A549 (cell line): Measurements from ENCODE around the gene RANBP9. TPM values are rescaled to one million over a fixed set of nuclear protein-coding genes. Genes with fewer than 3 reads are reported as not detected.

ENCODE experiments used
- ATAC-seq, 2 experiments: fragments of 200-7000 bp in 1 of 2; fragments of >200 bp in 1 of 2; cut with Nextera tagmentation in 1 of 2; cut with Tn5 transposase in 1 of 2; 3 replicates each; pipeline versions ENCODE4 v1.8.0 to v1.9.1; 2018 to 2020; ENCODE audit warnings: mild to moderate bottlenecking in 1 of 2, moderate library complexity in 1 of 2
- CTCF ChIA-PET: fragments of 300-600 bp; sonication (Branson Sonifier 250); formaldehyde crosslinking; extraction: SDS; loops from one replicate; lab custom pipeline; 2021; ENCODE audit warnings: antibody characterized with exemption, inconsistent platforms; lab: Yijun Ruan, JAX
- POLR2A ChIA-PET: fragments of 350-600 bp; formaldehyde crosslinking; extraction: SDS; loops from one replicate; lab custom pipeline; 2021; ENCODE audit warnings: antibody characterized with exemption, inconsistent platforms; lab: Yijun Ruan, JAX
- DNase-seq, 2 experiments: peaks; one replicate each; pipeline versions ENCODE4 v3.0.0 to v3.0.0-alpha.2; 2011 to 2016; ENCODE audit warnings: low read depth in 1 of 2, low spot score in 1 of 2
- FAIRE-seq: peaks from 2 replicates; lab custom pipeline; 2011; peaks lifted over from hg19 to GRCh38; lab: Jason Lieb, UNC
- H3K27ac ChIP-seq, 2 experiments: fragments of >200 bp; sonication (Bioruptor Twin); formaldehyde crosslinking; 3 replicates each; pipeline ENCODE4 v1.5.1; 2016 to 2017
- H3K4me1 ChIP-seq: fragments of >200 bp; sonication (Bioruptor Twin); formaldehyde crosslinking; 3 replicates; pipeline ENCODE4 v1.6.1; 2016
- H3K4me2 ChIP-seq: fragments of >200 bp; sonication (Bioruptor Twin); formaldehyde crosslinking; 3 replicates; pipeline ENCODE4 v1.6.1; 2016
- H3K4me3 ChIP-seq: fragments of >200 bp; sonication (Bioruptor Twin); formaldehyde crosslinking; 3 replicates; pipeline ENCODE4 v1.5.1; 2016
- H3K9me3 ChIP-seq: fragments of >200 bp; sonication (Bioruptor Twin); formaldehyde crosslinking; 3 replicates; pipeline ENCODE4 v1.6.1; 2016
- BHLHE40 ChIP-seq: IDR thresholded peaks from 2 replicates; pipeline ENCODE4 v1.6.1; 2012; ENCODE audit warnings: low read depth, low read length, inconsistent platforms
- CEBPB ChIP-seq, 2 experiments: fragments of >200 bp in 1 of 2; sonication (Bioruptor Twin) in 1 of 2; formaldehyde crosslinking in 1 of 2; IDR thresholded peaks; 2 replicates each; pipeline ENCODE4 v1.6.1; 2012 to 2016
- FOSB ChIP-seq: fragments of 250-450 bp; sonication (Bioruptor Pico); IDR thresholded peaks from 2 replicates; pipeline ENCODE4 v1.5.0; 2020; ENCODE audit warnings: mild to moderate bottlenecking, moderate library complexity
- FOSL2 ChIP-seq, 2 experiments: fragments of 450-650 bp in 1 of 2; fragments of >200 bp in 1 of 2; sonication (Bioruptor Twin) in 1 of 2; formaldehyde crosslinking; IDR thresholded peaks; 2 replicates each; pipeline versions ENCODE4 v1.5.0 to v1.6.1; 2016 to 2020; ENCODE audit warnings: mild to moderate bottlenecking in 1 of 2, moderate library complexity in 1 of 2
- GATA3 ChIP-seq: IDR thresholded peaks from 2 replicates; pipeline ENCODE4 v1.6.1; 2012; ENCODE audit warnings: borderline replicate concordance
- HDAC2 ChIP-seq: fragments of 200-600 bp; sonication (generic); IDR thresholded peaks from 2 replicates; pipeline ENCODE4 v1.6.1; 2016
- HEYL ChIP-seq: fragments of 250-450 bp; sonication (Bioruptor Pico); IDR thresholded peaks from 2 replicates; pipeline ENCODE4 v1.8.0; 2021; ENCODE audit warnings: mild to moderate bottlenecking, moderate library complexity
- HOXA7 ChIP-seq: fragments of 250-450 bp; sonication (Bioruptor Pico); IDR thresholded peaks from 2 replicates; pipeline ENCODE4 v1.5.0; 2020; ENCODE audit warnings: mild to moderate bottlenecking, moderate library complexity
- HOXB13 ChIP-seq: fragments of 250-450 bp; sonication (Bioruptor Pico); IDR thresholded peaks from 2 replicates; pipeline ENCODE4 v1.5.0; 2020; ENCODE audit warnings: low read depth, mild to moderate bottlenecking, moderate library complexity
- KDM1A ChIP-seq: fragments of 200-600 bp; sonication (generic); IDR thresholded peaks from 2 replicates; pipeline ENCODE4 v1.6.1; 2016; ENCODE audit warnings: low read depth, mild to moderate bottlenecking
- NFE2L2 ChIP-seq: fragments of 150-350 bp; conservative IDR thresholded peaks from 2 replicates; pipeline ENCODE4 v1.6.1; 2014; ENCODE audit warnings: low read length
- POLR2A ChIP-seq: IDR thresholded peaks from 2 replicates; pipeline ENCODE4 v1.6.1; 2012; ENCODE audit warnings: mild to moderate bottlenecking, low read length
- POLR2AphosphoS2 ChIP-seq: conservative IDR thresholded peaks from 2 replicates; pipeline ENCODE4 v1.6.1; 2012; ENCODE audit warnings: low read length, improper control_type of control experiment, inconsistent platforms
- RAD21 ChIP-seq, 2 experiments: fragments of >200 bp in 1 of 2; sonication (Bioruptor Twin) in 1 of 2; formaldehyde crosslinking in 1 of 2; IDR thresholded peaks in 1 of 2; conservative IDR thresholded peaks in 1 of 2; 2 replicates in 1 of 2; 3 replicates in 1 of 2; pipeline ENCODE4 v1.6.1; 2012 to 2018; ENCODE audit warnings: inconsistent platforms in 1 of 2
- RCOR1 ChIP-seq: fragments of 150-350 bp; IDR thresholded peaks from 2 replicates; pipeline ENCODE4 v1.6.1; 2014; ENCODE audit warnings: antibody characterized with exemption, low read length, low read depth
- RFX5 ChIP-seq: fragments of 450-650 bp; IDR thresholded peaks from 2 replicates; pipeline ENCODE4 v1.7.1; 2014; ENCODE audit warnings: antibody characterized with exemption, mild to moderate bottlenecking, moderate library complexity
- RNF2 ChIP-seq: fragments of 200-600 bp; sonication (generic); IDR thresholded peaks from 2 replicates; pipeline ENCODE4 v1.6.1; 2016; ENCODE audit warnings: low read depth, mild to moderate bottlenecking, antibody characterized with exemption, moderate library complexity, borderline replicate concordance
- TFCP2L1 ChIP-seq: fragments of 250-450 bp; sonication (Bioruptor Pico); IDR thresholded peaks from 2 replicates; pipeline ENCODE4 v1.5.0; 2021; ENCODE audit warnings: mild to moderate bottlenecking
- ZC3H11A ChIP-seq: fragments of 450-650 bp; IDR thresholded peaks from 2 replicates; pipeline ENCODE4 v1.6.1; 2014; ENCODE audit warnings: antibody characterized with exemption, mild to moderate bottlenecking
- ZFP36 ChIP-seq: fragments of 450-650 bp; IDR thresholded peaks from 2 replicates; pipeline ENCODE4 v1.6.1; 2014; ENCODE audit warnings: borderline replicate concordance; ENCODE audit not compliant: partially characterized antibody
- WGBS: methylation state at CpG from one replicate; pipeline ENCODE4 v1.1.6; 2017; ENCODE audit errors: missing lambda C conversion rate; 5-methylcytosine and 5-hydroxymethylcytosine counted together
- polyA plus RNA-seq, 4 experiments: library from polyadenylated mRNA; depleted of rRNA in 3 of 4; stranded (reverse); fragments of >200 nt; fragmentation: RNase III in 1 of 4; extraction: RNeasy Plus Mini Kit Qiagen cat#74134 plus additional on column Dnase treatment in 1 of 4; gene quantifications; 2 replicates in 3 of 4; 3 replicates in 1 of 4; pipeline ENCODE4 v1.2.3, GENCODE V29; 2011 to 2017
- TF ChIP-seq, protein P1 (sequence below): IDR thresholded peaks from 2 replicates; pipeline ENCODE4 v1.6.1; 2012
- TF ChIP-seq, protein P2 (sequence below): fragments of >200 bp; sonication (Bioruptor Twin); formaldehyde crosslinking; IDR thresholded peaks from 3 replicates; pipeline ENCODE4 v1.6.1; 2016
- TF ChIP-seq, protein P3 (sequence below): IDR thresholded peaks from 2 replicates; pipeline ENCODE4 v1.6.1; 2012

RANBP9 gene
- polyA plus RNA-seq, 2 of the 4 experiments (the other 2 are of a cell fraction) = 13.7 to 15.7 TPM

DNA sequence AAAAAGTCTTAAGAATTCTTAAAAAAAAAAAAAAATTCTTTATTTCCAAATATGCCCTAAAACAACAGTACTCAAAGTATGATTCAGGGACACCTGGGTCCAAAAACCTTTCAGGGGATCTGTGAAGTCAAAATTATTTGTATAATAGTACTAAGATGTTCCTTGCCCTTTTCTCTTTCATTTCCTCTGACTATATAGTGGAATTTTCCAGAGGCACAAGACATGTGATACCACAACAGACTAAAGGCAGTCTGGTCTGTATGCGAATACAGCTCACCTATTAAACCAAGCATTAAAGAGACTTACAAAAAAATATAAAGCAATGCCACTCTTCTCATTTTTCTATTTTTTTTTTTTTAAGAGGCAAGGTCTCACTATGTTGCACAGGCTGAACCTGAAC, 81.1 kb downstream of the RANBP9 start:
- Histone ChIP-seq H3K27ac (no peak overlapping the region), H3K4me3 (no peak overlapping the region), H3K9me3 (no peaks in the 10 kb centered on the region), H3K4me1 (no peaks in the 10 kb centered on the region), H3K4me2 (no peak overlapping the region)
- POLR2A ChIA-PET = no interaction called here
- WGBS = 93% methylated on average over 1 of the region's 1 CpG
- CTCF ChIA-PET = interaction anchor here (0.6 to 1.2 kb wide), 5 partner anchors 15 to 293 kb away, joined by 3 to 4 read pairs (median 3); partner anchors contain the start of gene NOL7
- no peak for FAIRE-seq
- ATAC-seq = no peak
- no peak for TF ChIP-seq RCOR1
- TF ChIP-seq RAD21 (conservative IDR thresholded peaks at IDR 0.05 in 1 of 2, IDR thresholded peaks at IDR 0.05 in 1 of 2) = no peak
- TF ChIP-seq HEYL (CRISPR knock-in tag) = no peak
- no peak for TF ChIP-seq ZC3H11A
- TF ChIP-seq POLR2AphosphoS2 = no peak
- TF ChIP-seq HDAC2 = no peak
- no peak for TF ChIP-seq HOXA7
- no peak for TF ChIP-seq BHLHE40
- TF ChIP-seq, protein P1, sequence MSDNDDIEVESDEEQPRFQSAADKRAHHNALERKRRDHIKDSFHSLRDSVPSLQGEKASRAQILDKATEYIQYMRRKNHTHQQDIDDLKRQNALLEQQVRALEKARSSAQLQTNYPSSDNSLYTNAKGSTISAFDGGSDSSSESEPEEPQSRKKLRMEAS = no peak
- TF ChIP-seq, protein P2, sequence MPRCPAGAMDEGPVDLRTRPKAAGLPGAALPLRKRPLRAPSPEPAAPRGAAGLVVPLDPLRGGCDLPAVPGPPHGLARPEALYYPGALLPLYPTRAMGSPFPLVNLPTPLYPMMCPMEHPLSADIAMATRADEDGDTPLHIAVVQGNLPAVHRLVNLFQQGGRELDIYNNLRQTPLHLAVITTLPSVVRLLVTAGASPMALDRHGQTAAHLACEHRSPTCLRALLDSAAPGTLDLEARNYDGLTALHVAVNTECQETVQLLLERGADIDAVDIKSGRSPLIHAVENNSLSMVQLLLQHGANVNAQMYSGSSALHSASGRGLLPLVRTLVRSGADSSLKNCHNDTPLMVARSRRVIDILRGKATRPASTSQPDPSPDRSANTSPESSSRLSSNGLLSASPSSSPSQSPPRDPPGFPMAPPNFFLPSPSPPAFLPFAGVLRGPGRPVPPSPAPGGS = no peak
- TF ChIP-seq HOXB13 (CRISPR knock-in tag) = no peak
- TF ChIP-seq POLR2A = no peak
- TF ChIP-seq GATA3 = no peak
- no peak for TF ChIP-seq ZFP36
- TF ChIP-seq, protein P3, sequence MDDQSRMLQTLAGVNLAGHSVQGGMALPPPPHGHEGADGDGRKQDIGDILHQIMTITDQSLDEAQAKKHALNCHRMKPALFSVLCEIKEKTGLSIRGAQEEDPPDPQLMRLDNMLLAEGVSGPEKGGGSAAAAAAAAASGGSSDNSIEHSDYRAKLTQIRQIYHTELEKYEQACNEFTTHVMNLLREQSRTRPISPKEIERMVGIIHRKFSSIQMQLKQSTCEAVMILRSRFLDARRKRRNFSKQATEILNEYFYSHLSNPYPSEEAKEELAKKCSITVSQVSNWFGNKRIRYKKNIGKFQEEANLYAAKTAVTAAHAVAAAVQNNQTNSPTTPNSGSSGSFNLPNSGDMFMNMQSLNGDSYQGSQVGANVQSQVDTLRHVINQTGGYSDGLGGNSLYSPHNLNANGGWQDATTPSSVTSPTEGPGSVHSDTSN = no peak
- TF ChIP-seq CEBPB (IDR thresholded peaks at IDR 0.05) = no peak
- TF ChIP-seq NFE2L2 = no peak
- no peak for TF ChIP-seq RFX5
- TF ChIP-seq RNF2 = no peak
- no peak for DNase-seq

DNA sequence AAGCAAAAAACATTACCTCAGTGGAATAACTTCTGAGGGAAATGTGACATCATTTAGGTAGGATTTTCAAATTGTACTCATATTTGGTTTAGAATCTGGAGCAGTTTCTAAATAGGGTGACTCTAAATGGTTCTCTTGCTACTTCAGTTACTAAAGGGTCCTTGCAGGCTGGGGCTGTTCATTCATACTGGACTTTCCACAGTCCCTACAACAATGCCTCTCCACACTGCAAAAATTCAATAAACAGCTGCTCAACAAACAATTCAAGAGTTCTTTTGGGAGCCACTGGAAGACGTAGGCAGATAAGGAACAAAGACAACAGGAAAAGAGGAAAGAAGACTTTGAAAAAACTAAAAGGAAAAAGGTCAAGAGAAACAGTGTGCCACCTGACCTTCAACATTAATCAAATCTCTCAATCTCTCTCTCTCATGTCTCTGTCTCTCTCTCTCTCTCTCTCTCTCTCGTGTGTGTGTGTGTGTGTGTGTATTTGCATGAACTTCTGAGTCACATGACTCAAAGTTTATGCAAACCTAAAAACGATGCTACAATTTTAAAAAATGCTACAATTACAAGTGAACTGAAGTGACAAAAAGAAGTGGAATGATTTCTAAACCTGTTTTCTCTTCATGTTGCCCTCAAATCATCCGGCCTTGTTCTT, 82.0 kb downstream of the RANBP9 start:
- no peak overlapping the region for H3K4me2 ChIP-seq
- DNase-seq = no peak
- no peak overlapping the region for H3K4me3 ChIP-seq
- CTCF ChIA-PET = interaction anchor here (0.7 to 3.9 kb wide), 2 partner anchors 14 to 29 kb away, joined by 3 to 22 read pairs; partner anchors contain the start of gene NOL7
- POLR2A ChIA-PET = no interaction called here
- no peaks in the 10 kb centered on the region for H3K4me1 ChIP-seq
- TF ChIP-seq TFCP2L1 (no peak), FOSL2 (IDR thresholded peaks at IDR 0.05) (no peak), FOSL2 (CRISPR knock-in tag; IDR thresholded peaks at IDR 0.05) (no peak), FOSB (CRISPR knock-in tag) (no peak), KDM1A (no peak), HOXB13 (CRISPR knock-in tag) (no peak)
- TF ChIP-seq, protein P2 = no peak
- H3K9me3 ChIP-seq = no peaks in the 10 kb centered on the region
- 68% methylated on average over 4 of the region's 4 CpGs for WGBS
- no peak for FAIRE-seq
- H3K27ac ChIP-seq = no peak overlapping the region
- no peak for ATAC-seq
